Measurements from ENCODE around the gene HTT. TPM values are rescaled to one million over a fixed set of nuclear protein-coding genes. Genes with fewer than 3 reads are reported as not detected.
A peak's percentile ranks its signal among the peaks of the same experiment; 100 is the strongest.

The HTT gene
- total RNA-seq, result 10 to 100 TPM; 60.3 to 97.1 (median 71.4) TPM
- total RNA-seq (2013), result 49.6 TPM
- 49.7 to 207 (median 155) reads per million in 29 experiments for total RNA-seq

GRCh38 chr4:3074078-3074845 lies at the start of gene HTT, which contains the start of gene HTT-AS:
HTT (plus strand) TSS chr4:3074681; CDS start chr4:3074826, 145 bp downstream.
HTT-AS (minus strand) TSS chr4:3074538.
- Mint-ChIP-seq H3K27ac (peak within 1 kb of the TSS; percentile 74 to 85), H3K36me3 (peaks cover under 1% of the 10 kb centered on the region)

GRCh38 chr4:3025881-3026280 lies 48.6 kb upstream of the HTT start:
- H3K4me1 Mint-ChIP-seq, result peaks cover 4 to 8% (median 7%) of the 10 kb centered on the region in 3 donors
- no peak overlapping the region for H3K4me3 ChIP-seq (ENCODE audit: control insufficient read depth in 1 of 2, extremely low read depth in 1 of 2, low read length in 1 of 2)
- H3K9me3 ChIP-seq, result no peaks in the 10 kb centered on the region
- peaks cover 0 to 6% (median 0%) of the 10 kb centered on the region in 3 donors for H3K9me3 Mint-ChIP-seq
- no peak overlapping the region for H3K4me3 Mint-ChIP-seq
- ATAC-seq (replicated peaks in 1 of 4) (no peak), DNase-seq (no peak)
- WGBS (ENCODE audit: insufficient coverage), result 92% methylated on average over 17 of the region's 21 CpGs
- CTCF ChIA-PET, result no interaction called here
- H3K4me1 ChIP-seq (ENCODE audit: control insufficient read depth in 1 of 2, extremely low read depth in 1 of 2, insufficient read depth in 2 of 2, low read length in 2 of 2), result peaks cover 2 to 6% of the 10 kb centered on the region in 2 experiments
- no peak overlapping the region for H3K27ac ChIP-seq (ENCODE audit: low read length)
- H3K27me3 Mint-ChIP-seq, result peaks cover 0 to 14% of the 10 kb centered on the region in 2 donors
- H3K27me3 ChIP-seq (replicated peaks in 1 of 2; ENCODE audit: control insufficient read depth in 2 of 2, extremely low read depth in 1 of 2, insufficient read depth in 2 of 2, low read length in 1 of 2), result peaks cover 0 to 24% of the 10 kb centered on the region in 2 experiments
- H3K27ac Mint-ChIP-seq, result no peak overlapping the region
- POLR2A ChIA-PET, result no interaction called here
- H3K36me3 ChIP-seq (ENCODE audit: control insufficient read depth in 2 of 2, extremely low read depth in 1 of 2, insufficient read depth in 1 of 2, low read length in 1 of 2), result no peaks in the 10 kb centered on the region
- peaks cover 3% of the 10 kb centered on the region for H3K36me3 Mint-ChIP-seq

More at GRCh38 chr4:3074078-3074845, at the start of gene HTT, which contains the start of gene HTT-AS:
- peak; percentile 84 to 98 (median 93) for DNase-seq
- Histone ChIP-seq H3K27ac (ENCODE audit: low read length) (peak within 1 kb of the TSS; percentile 67), H3K9me3 (no peaks in the 10 kb centered on the region), H3K27me3 (replicated peaks in 1 of 2; ENCODE audit: control insufficient read depth in 2 of 2, extremely low read depth in 1 of 2, insufficient read depth in 2 of 2, low read length in 1 of 2) (no peaks in the 10 kb centered on the region), H3K4me3 (ENCODE audit: control insufficient read depth in 1 of 2, extremely low read depth in 1 of 2, low read length in 1 of 2) (peak within 1 kb of the TSS; percentile 71 to 86), H3K36me3 (ENCODE audit: control insufficient read depth in 2 of 2, extremely low read depth in 1 of 2, insufficient read depth in 1 of 2, low read length in 1 of 2) (no peaks in the 10 kb centered on the region), H3K4me1 (ENCODE audit: control insufficient read depth in 1 of 2, extremely low read depth in 1 of 2, insufficient read depth in 2 of 2, low read length in 2 of 2) (peaks cover 12 to 23% of the 10 kb centered on the region in 2 experiments)
- Mint-ChIP-seq H3K9me3 (no peaks in the 10 kb centered on the region), H3K4me3 (peak within 1 kb of the TSS; percentile 77 to 88 (median 87)), H3K27me3 (no peaks in the 10 kb centered on the region), H3K4me1 (peaks cover 22 to 30% (median 27%) of the 10 kb centered on the region in 3 donors)
- POLR2A ChIA-PET, result interaction anchor here in 1 of 2 donors (0.6 kb wide), 2 partner anchors 184 to 262 kb away, joined by 4 to 8 read pairs; no protein-coding TSS in a partner anchor
- CTCF ChIA-PET, result no interaction called here
- ATAC-seq (replicated peaks in 1 of 4), result peak; percentile 88 to 91 (median 89)
- WGBS (ENCODE audit: insufficient coverage), result under 1% methylated on average over 54 of the region's 81 CpGs

GRCh38 chr4:3026540-3026939 lies 47.9 kb upstream of the HTT start:
- DNase-seq, result no peak
- no peak overlapping the region for H3K27ac ChIP-seq (ENCODE audit: low read length)
- no peak overlapping the region for H3K27ac Mint-ChIP-seq
- H3K9me3 Mint-ChIP-seq, result peaks cover 0 to 6% (median 0%) of the 10 kb centered on the region in 3 donors
- H3K27me3 Mint-ChIP-seq, result peaks cover 0 to 14% of the 10 kb centered on the region in 2 donors
- peaks cover 3% of the 10 kb centered on the region for H3K36me3 Mint-ChIP-seq
- peaks cover 0 to 30% of the 10 kb centered on the region in 2 experiments for H3K27me3 ChIP-seq (replicated peaks in 1 of 2; ENCODE audit: control insufficient read depth in 2 of 2, extremely low read depth in 1 of 2, insufficient read depth in 2 of 2, low read length in 1 of 2)
- no peaks in the 10 kb centered on the region for H3K36me3 ChIP-seq (ENCODE audit: control insufficient read depth in 2 of 2, extremely low read depth in 1 of 2, insufficient read depth in 1 of 2, low read length in 1 of 2)
- H3K9me3 ChIP-seq, result no peaks in the 10 kb centered on the region
- no peaks in the 10 kb centered on the region for H3K4me1 ChIP-seq (ENCODE audit: control insufficient read depth in 1 of 2, extremely low read depth in 1 of 2, insufficient read depth in 2 of 2, low read length in 2 of 2)
- no peak overlapping the region for H3K4me3 Mint-ChIP-seq
- peaks cover 0 to 1% (median under 1%) of the 10 kb centered on the region in 3 donors for H3K4me1 Mint-ChIP-seq
- 60% methylated on average over 1 of the region's 9 CpGs for WGBS (ENCODE audit: insufficient coverage)
- H3K4me3 ChIP-seq (ENCODE audit: control insufficient read depth in 1 of 2, extremely low read depth in 1 of 2, low read length in 1 of 2), result no peak overlapping the region
- no peak for ATAC-seq (replicated peaks in 1 of 4)
- ChIA-PET CTCF (no interaction called here), POLR2A (no interaction called here)

GRCh38 chr4:3029464-3029863 lies 45.0 kb upstream of the HTT start:
- Mint-ChIP-seq H3K4me3 (no peak overlapping the region), H3K27ac (no peak overlapping the region), H3K9me3 (no peaks in the 10 kb centered on the region), H3K4me1 (no peaks in the 10 kb centered on the region), H3K27me3 (peaks cover 0 to 2% of the 10 kb centered on the region in 2 donors), H3K36me3 (no peaks in the 10 kb centered on the region)
- CTCF ChIA-PET, result no interaction called here
- no peaks in the 10 kb centered on the region for H3K9me3 ChIP-seq
- peaks cover 0 to 33% of the 10 kb centered on the region in 2 experiments for H3K27me3 ChIP-seq (replicated peaks in 1 of 2; ENCODE audit: control insufficient read depth in 2 of 2, extremely low read depth in 1 of 2, insufficient read depth in 2 of 2, low read length in 1 of 2)
- 91% methylated on average over 6 of the region's 9 CpGs for WGBS (ENCODE audit: insufficient coverage)
- no peak overlapping the region for H3K4me3 ChIP-seq (ENCODE audit: control insufficient read depth in 1 of 2, extremely low read depth in 1 of 2, low read length in 1 of 2)
- POLR2A ChIA-PET, result no interaction called here
- H3K4me1 ChIP-seq (ENCODE audit: control insufficient read depth in 1 of 2, extremely low read depth in 1 of 2, insufficient read depth in 2 of 2, low read length in 2 of 2), result no peaks in the 10 kb centered on the region
- H3K27ac ChIP-seq (ENCODE audit: low read length), result no peak overlapping the region
- no peaks in the 10 kb centered on the region for H3K36me3 ChIP-seq (ENCODE audit: control insufficient read depth in 2 of 2, extremely low read depth in 1 of 2, insufficient read depth in 1 of 2, low read length in 1 of 2)
- DNase-seq, result no peak
- no peak for ATAC-seq (replicated peaks in 1 of 4)

GRCh38 chr4:3030566-3031356 lies 43.7 kb upstream of the HTT start:
- Mint-ChIP-seq H3K27me3 (peaks cover 0 to 2% of the 10 kb centered on the region in 2 donors), H3K36me3 (no peaks in the 10 kb centered on the region), H3K27ac (no peak overlapping the region), H3K4me1 (no peaks in the 10 kb centered on the region), H3K4me3 (no peak overlapping the region), H3K9me3 (no peaks in the 10 kb centered on the region)
- Histone ChIP-seq H3K27ac (ENCODE audit: low read length) (no peak overlapping the region), H3K4me1 (ENCODE audit: control insufficient read depth in 1 of 2, extremely low read depth in 1 of 2, insufficient read depth in 2 of 2, low read length in 2 of 2) (no peaks in the 10 kb centered on the region), H3K36me3 (ENCODE audit: control insufficient read depth in 2 of 2, extremely low read depth in 1 of 2, insufficient read depth in 1 of 2, low read length in 1 of 2) (no peaks in the 10 kb centered on the region), H3K4me3 (ENCODE audit: control insufficient read depth in 1 of 2, extremely low read depth in 1 of 2, low read length in 1 of 2) (no peak overlapping the region), H3K27me3 (replicated peaks in 1 of 2; ENCODE audit: control insufficient read depth in 2 of 2, extremely low read depth in 1 of 2, insufficient read depth in 2 of 2, low read length in 1 of 2) (peaks cover 0 to 36% of the 10 kb centered on the region in 2 experiments), H3K9me3 (no peaks in the 10 kb centered on the region)
- ChIA-PET POLR2A (interaction anchor here in 1 of 2 donors (0.5 kb wide), 1 partner anchor 16 kb away, joined by 7 read pairs; no protein-coding TSS in a partner anchor), CTCF (no interaction called here)
- DNase-seq, result no peak
- WGBS (ENCODE audit: insufficient coverage), result 81% methylated on average over 16 of the region's 18 CpGs
- no peak for ATAC-seq (replicated peaks in 1 of 4)
